Adrenal gland (tissue), 5 donors: ENCODE measurements around the gene OPN1MW2.
"Not testable (repeated sequence)": the region's sequence is repeated elsewhere in the genome, so short reads cannot be mapped to it uniquely, and the experiment has no call there.

ENCODE experiments used
- CTCF ChIP-seq, 6 experiments: fragments of 450-650 bp in 4 of 6; fragments of 200-600 bp in 2 of 6; sonication (generic) in 1 of 6; IDR thresholded peaks; 1 replicate in 5 of 6; 2 replicates in 1 of 6; pipeline versions ENCODE4 v1.5.1 to v1.8.0; 2016 to 2021; ENCODE audit warnings: antibody characterized with exemption in 6 of 6, mild to moderate bottlenecking in 2 of 6, moderate library complexity in 1 of 6
- POLR2A ChIP-seq, 2 donors: fragments of 450-650 bp; IDR thresholded peaks; one replicate each; pipeline ENCODE4 v1.6.1; 2017; ENCODE audit warnings: antibody characterized with exemption in 2 of 2, mild to moderate bottlenecking in 2 of 2, moderate library complexity in 1 of 2
- donor health status: DM: no; HTN: no; CAD: no.

- TF ChIP-seq CTCF, POLR2A (IDR thresholded peaks at IDR 0.05): not testable (repeated sequence)
These were observed 9.7 kb upstream of the OPN1MW2 start for GRCh38 chrX:154209670-154210418.
